ENCODE results near the gene MUC4.

DNA sequence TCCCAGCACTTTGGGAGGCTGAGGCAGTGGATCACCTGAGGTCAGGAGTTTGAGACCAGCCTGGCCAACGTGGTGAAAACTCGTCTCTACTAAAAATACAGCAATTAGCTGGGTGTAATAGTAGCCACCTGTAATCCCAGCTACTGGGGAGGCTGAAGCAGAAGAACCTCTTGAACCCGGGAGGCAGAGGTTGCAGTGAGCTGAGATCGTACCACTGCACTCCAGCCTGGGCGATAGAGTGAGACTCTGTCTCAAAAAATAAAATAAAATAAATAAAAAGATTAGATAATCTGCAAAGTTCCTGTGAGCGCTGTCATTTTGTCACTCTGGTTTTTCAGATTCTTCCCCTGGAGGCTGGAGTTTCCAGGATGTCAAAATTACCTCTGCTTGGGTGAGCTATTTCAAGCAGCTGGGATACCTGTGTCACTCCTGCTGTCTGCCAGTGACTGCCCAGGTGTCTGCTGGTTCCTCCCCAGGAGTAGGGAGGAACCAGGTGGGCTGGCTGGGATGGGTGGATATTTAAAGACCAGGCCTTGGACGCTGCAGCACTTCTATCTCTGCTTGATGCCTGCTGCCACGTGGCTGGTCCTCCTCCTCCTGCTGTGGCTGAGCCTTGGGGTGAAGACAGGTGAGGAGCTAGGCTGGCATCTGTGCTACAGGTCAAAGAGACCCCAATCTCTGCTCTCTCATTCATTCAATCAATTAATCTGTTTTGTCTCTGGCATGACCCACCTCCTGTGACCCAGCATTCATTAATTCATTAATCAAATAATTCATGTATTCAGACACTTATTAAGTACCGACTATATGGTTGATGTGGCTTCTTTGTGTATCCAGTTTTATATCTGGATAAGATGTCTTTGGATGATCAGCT is 110.5 kb downstream of the MUC4 start:
- TF ChIP-seq, protein P1, sequence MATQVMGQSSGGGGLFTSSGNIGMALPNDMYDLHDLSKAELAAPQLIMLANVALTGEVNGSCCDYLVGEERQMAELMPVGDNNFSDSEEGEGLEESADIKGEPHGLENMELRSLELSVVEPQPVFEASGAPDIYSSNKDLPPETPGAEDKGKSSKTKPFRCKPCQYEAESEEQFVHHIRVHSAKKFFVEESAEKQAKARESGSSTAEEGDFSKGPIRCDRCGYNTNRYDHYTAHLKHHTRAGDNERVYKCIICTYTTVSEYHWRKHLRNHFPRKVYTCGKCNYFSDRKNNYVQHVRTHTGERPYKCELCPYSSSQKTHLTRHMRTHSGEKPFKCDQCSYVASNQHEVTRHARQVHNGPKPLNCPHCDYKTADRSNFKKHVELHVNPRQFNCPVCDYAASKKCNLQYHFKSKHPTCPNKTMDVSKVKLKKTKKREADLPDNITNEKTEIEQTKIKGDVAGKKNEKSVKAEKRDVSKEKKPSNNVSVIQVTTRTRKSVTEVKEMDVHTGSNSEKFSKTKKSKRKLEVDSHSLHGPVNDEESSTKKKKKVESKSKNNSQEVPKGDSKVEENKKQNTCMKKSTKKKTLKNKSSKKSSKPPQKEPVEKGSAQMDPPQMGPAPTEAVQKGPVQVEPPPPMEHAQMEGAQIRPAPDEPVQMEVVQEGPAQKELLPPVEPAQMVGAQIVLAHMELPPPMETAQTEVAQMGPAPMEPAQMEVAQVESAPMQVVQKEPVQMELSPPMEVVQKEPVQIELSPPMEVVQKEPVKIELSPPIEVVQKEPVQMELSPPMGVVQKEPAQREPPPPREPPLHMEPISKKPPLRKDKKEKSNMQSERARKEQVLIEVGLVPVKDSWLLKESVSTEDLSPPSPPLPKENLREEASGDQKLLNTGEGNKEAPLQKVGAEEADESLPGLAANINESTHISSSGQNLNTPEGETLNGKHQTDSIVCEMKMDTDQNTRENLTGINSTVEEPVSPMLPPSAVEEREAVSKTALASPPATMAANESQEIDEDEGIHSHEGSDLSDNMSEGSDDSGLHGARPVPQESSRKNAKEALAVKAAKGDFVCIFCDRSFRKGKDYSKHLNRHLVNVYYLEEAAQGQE (IDR thresholded peaks at IDR 0.05): no peak
- TF ChIP-seq, protein P2, sequence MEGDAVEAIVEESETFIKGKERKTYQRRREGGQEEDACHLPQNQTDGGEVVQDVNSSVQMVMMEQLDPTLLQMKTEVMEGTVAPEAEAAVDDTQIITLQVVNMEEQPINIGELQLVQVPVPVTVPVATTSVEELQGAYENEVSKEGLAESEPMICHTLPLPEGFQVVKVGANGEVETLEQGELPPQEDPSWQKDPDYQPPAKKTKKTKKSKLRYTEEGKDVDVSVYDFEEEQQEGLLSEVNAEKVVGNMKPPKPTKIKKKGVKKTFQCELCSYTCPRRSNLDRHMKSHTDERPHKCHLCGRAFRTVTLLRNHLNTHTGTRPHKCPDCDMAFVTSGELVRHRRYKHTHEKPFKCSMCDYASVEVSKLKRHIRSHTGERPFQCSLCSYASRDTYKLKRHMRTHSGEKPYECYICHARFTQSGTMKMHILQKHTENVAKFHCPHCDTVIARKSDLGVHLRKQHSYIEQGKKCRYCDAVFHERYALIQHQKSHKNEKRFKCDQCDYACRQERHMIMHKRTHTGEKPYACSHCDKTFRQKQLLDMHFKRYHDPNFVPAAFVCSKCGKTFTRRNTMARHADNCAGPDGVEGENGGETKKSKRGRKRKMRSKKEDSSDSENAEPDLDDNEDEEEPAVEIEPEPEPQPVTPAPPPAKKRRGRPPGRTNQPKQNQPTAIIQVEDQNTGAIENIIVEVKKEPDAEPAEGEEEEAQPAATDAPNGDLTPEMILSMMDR (IDR thresholded peaks at IDR 0.05; ENCODE audit: low read depth, low read length, missing input control): no peak
- TF ChIP-seq YY1 (IDR thresholded peaks at IDR 0.05) (no peak), SP1 (IDR thresholded peaks at IDR 0.05) (no peak), RAD21 (IDR thresholded peaks at IDR 0.05) (no peak), RXRA (IDR thresholded peaks at IDR 0.05) (no peak), GABPA (IDR thresholded peaks at IDR 0.05 in 1 of 2, conservative IDR thresholded peaks at IDR 0.05 in 1 of 2) (no peak), HNF4A (conservative IDR thresholded peaks at IDR 0.05) (no peak)
- TF ChIP-seq, protein P3, sequence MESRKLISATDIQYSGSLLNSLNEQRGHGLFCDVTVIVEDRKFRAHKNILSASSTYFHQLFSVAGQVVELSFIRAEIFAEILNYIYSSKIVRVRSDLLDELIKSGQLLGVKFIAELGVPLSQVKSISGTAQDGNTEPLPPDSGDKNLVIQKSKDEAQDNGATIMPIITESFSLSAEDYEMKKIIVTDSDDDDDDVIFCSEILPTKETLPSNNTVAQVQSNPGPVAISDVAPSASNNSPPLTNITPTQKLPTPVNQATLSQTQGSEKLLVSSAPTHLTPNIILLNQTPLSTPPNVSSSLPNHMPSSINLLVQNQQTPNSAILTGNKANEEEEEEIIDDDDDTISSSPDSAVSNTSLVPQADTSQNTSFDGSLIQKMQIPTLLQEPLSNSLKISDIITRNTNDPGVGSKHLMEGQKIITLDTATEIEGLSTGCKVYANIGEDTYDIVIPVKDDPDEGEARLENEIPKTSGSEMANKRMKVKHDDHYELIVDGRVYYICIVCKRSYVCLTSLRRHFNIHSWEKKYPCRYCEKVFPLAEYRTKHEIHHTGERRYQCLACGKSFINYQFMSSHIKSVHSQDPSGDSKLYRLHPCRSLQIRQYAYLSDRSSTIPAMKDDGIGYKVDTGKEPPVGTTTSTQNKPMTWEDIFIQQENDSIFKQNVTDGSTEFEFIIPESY (IDR thresholded peaks at IDR 0.05): no peak
- TF ChIP-seq, protein P4, sequence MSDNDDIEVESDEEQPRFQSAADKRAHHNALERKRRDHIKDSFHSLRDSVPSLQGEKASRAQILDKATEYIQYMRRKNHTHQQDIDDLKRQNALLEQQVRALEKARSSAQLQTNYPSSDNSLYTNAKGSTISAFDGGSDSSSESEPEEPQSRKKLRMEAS (IDR thresholded peaks at IDR 0.05): no peak
- TF ChIP-seq, protein P5, sequence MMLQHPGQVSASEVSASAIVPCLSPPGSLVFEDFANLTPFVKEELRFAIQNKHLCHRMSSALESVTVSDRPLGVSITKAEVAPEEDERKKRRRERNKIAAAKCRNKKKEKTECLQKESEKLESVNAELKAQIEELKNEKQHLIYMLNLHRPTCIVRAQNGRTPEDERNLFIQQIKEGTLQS (IDR thresholded peaks at IDR 0.05): no peak

Data from liver (tissue), 3 donors.